A549 (cell line): ENCODE measurements around the gene ACSM6. TPM values are rescaled to one million over a fixed set of nuclear protein-coding genes. Genes with fewer than 3 reads are reported as not detected.

Experiments
- ATAC-seq, 2 experiments: fragments of 200-7000 bp in 1 of 2; fragments of >200 bp in 1 of 2; cut with Nextera tagmentation in 1 of 2; cut with Tn5 transposase in 1 of 2; 3 replicates each; pipeline versions ENCODE4 v1.8.0 to v1.9.1; 2018 to 2020; ENCODE audit warnings: mild to moderate bottlenecking in 1 of 2, moderate library complexity in 1 of 2
- CTCF ChIA-PET: fragments of 300-600 bp; sonication (Branson Sonifier 250); formaldehyde crosslinking; extraction: SDS; loops from one replicate; lab custom pipeline; 2021; ENCODE audit warnings: antibody characterized with exemption, inconsistent platforms; lab: Yijun Ruan, JAX
- POLR2A ChIA-PET: fragments of 350-600 bp; formaldehyde crosslinking; extraction: SDS; loops from one replicate; lab custom pipeline; 2021; ENCODE audit warnings: antibody characterized with exemption, inconsistent platforms; lab: Yijun Ruan, JAX
- DNase-seq, 2 experiments: peaks; one replicate each; pipeline versions ENCODE4 v3.0.0 to v3.0.0-alpha.2; 2011 to 2016; ENCODE audit warnings: low read depth in 1 of 2, low spot score in 1 of 2
- FAIRE-seq: peaks from 2 replicates; lab custom pipeline; 2011; peaks lifted over from hg19 to GRCh38; lab: Jason Lieb, UNC
- H3K27ac ChIP-seq, 2 experiments: fragments of >200 bp; sonication (Bioruptor Twin); formaldehyde crosslinking; 3 replicates each; pipeline ENCODE4 v1.5.1; 2016 to 2017
- H3K4me1 ChIP-seq: fragments of >200 bp; sonication (Bioruptor Twin); formaldehyde crosslinking; 3 replicates; pipeline ENCODE4 v1.6.1; 2016
- H3K4me2 ChIP-seq: fragments of >200 bp; sonication (Bioruptor Twin); formaldehyde crosslinking; 3 replicates; pipeline ENCODE4 v1.6.1; 2016
- H3K4me3 ChIP-seq: fragments of >200 bp; sonication (Bioruptor Twin); formaldehyde crosslinking; 3 replicates; pipeline ENCODE4 v1.5.1; 2016
- H3K9me3 ChIP-seq: fragments of >200 bp; sonication (Bioruptor Twin); formaldehyde crosslinking; 3 replicates; pipeline ENCODE4 v1.6.1; 2016
- ATOH8 ChIP-seq: fragments of 250-450 bp; sonication (Bioruptor Pico); IDR thresholded peaks from 2 replicates; pipeline ENCODE4 v1.5.0; 2020; ENCODE audit warnings: low read depth, mild to moderate bottlenecking, moderate library complexity
- BCL3 ChIP-seq: fragments of >200 bp; sonication (Bioruptor Twin); formaldehyde crosslinking; IDR thresholded peaks from 3 replicates; pipeline ENCODE4 v1.6.1; 2016
- BHLHE40 ChIP-seq: IDR thresholded peaks from 2 replicates; pipeline ENCODE4 v1.6.1; 2012; ENCODE audit warnings: low read depth, low read length, inconsistent platforms
- CBX2 ChIP-seq: fragments of 200-600 bp; sonication (generic); IDR thresholded peaks from 2 replicates; pipeline ENCODE4 v1.6.1; 2016; ENCODE audit warnings: low read depth, mild to moderate bottlenecking, borderline replicate concordance
- CBX8 ChIP-seq: fragments of 200-600 bp; sonication (generic); IDR thresholded peaks from 2 replicates; pipeline ENCODE4 v1.6.1; 2016
- CEBPB ChIP-seq, 2 experiments: fragments of >200 bp in 1 of 2; sonication (Bioruptor Twin) in 1 of 2; formaldehyde crosslinking in 1 of 2; IDR thresholded peaks; 2 replicates each; pipeline ENCODE4 v1.6.1; 2012 to 2016
- CHD2 ChIP-seq: fragments of 150-350 bp; IDR thresholded peaks from 2 replicates; pipeline ENCODE4 v1.6.1; 2014; ENCODE audit warnings: low read length; ENCODE audit not compliant: partially characterized antibody
- CHD4 ChIP-seq: fragments of 200-600 bp; sonication (generic); IDR thresholded peaks from 2 replicates; pipeline ENCODE4 v1.6.1; 2016; ENCODE audit warnings: antibody characterized with exemption, mild to moderate bottlenecking, borderline replicate concordance
- EHMT2 ChIP-seq: fragments of 200-600 bp; sonication (generic); IDR thresholded peaks from 2 replicates; pipeline ENCODE4 v1.6.1; 2016; ENCODE audit warnings: antibody characterized with exemption, low read depth, mild to moderate bottlenecking, moderate library complexity
- EP300 ChIP-seq, 2 experiments: fragments of >200 bp; sonication (Bioruptor Twin); formaldehyde crosslinking; IDR thresholded peaks; 2 replicates in 1 of 2; 3 replicates in 1 of 2; pipeline ENCODE4 v1.6.1; 2016 to 2017
- FOSL2 ChIP-seq, 2 experiments: fragments of 450-650 bp in 1 of 2; fragments of >200 bp in 1 of 2; sonication (Bioruptor Twin) in 1 of 2; formaldehyde crosslinking; IDR thresholded peaks; 2 replicates each; pipeline versions ENCODE4 v1.5.0 to v1.6.1; 2016 to 2020; ENCODE audit warnings: mild to moderate bottlenecking in 1 of 2, moderate library complexity in 1 of 2
- FOXS1 ChIP-seq: fragments of 250-450 bp; sonication (Bioruptor Pico); IDR thresholded peaks from 2 replicates; pipeline ENCODE4 v1.5.0; 2020; ENCODE audit warnings: mild to moderate bottlenecking, moderate library complexity
- GATA3 ChIP-seq: IDR thresholded peaks from 2 replicates; pipeline ENCODE4 v1.6.1; 2012; ENCODE audit warnings: borderline replicate concordance
- HDAC2 ChIP-seq: fragments of 200-600 bp; sonication (generic); IDR thresholded peaks from 2 replicates; pipeline ENCODE4 v1.6.1; 2016
- HES2 ChIP-seq: fragments of >200 bp; sonication (Bioruptor Twin); formaldehyde crosslinking; IDR thresholded peaks from 2 replicates; pipeline ENCODE4 v1.6.1; 2016
- HEYL ChIP-seq: fragments of 250-450 bp; sonication (Bioruptor Pico); IDR thresholded peaks from 2 replicates; pipeline ENCODE4 v1.8.0; 2021; ENCODE audit warnings: mild to moderate bottlenecking, moderate library complexity
- HOXB5 ChIP-seq: fragments of 250-450 bp; sonication (Bioruptor Pico); IDR thresholded peaks from 2 replicates; pipeline ENCODE4 v1.5.0; 2020; ENCODE audit warnings: mild to moderate bottlenecking, moderate library complexity
- JUN ChIP-seq, 2 experiments: fragments of >200 bp; sonication (Bioruptor Twin); formaldehyde crosslinking; IDR thresholded peaks; 2 replicates in 1 of 2; 3 replicates in 1 of 2; pipeline ENCODE4 v1.6.1; 2016 to 2017
- JUNB ChIP-seq: fragments of >200 bp; sonication (Bioruptor Twin); formaldehyde crosslinking; IDR thresholded peaks from 2 replicates; pipeline ENCODE4 v1.6.1; 2016
- KDM5A ChIP-seq: fragments of 200-600 bp; sonication (generic); IDR thresholded peaks from 2 replicates; pipeline ENCODE4 v1.6.1; 2016; ENCODE audit warnings: antibody characterized with exemption, mild to moderate bottlenecking
- MAX ChIP-seq: IDR thresholded peaks from 2 replicates; pipeline ENCODE4 v1.6.1; 2012
- MAZ ChIP-seq: fragments of 150-350 bp; IDR thresholded peaks from 2 replicates; pipeline ENCODE4 v1.6.1; 2014; ENCODE audit warnings: antibody characterized with exemption, low read depth, low read length, borderline replicate concordance
- MYC ChIP-seq: IDR thresholded peaks from 2 replicates; pipeline ENCODE4 v1.6.1; 2012; ENCODE audit warnings: mild to moderate bottlenecking, inconsistent platforms, low read length, improper control_type of control experiment, borderline replicate concordance
- NPAS2 ChIP-seq: fragments of 250-450 bp; sonication (Bioruptor Pico); IDR thresholded peaks from 2 replicates; pipeline ENCODE4 v1.8.0; 2022; ENCODE audit warnings: mild to moderate bottlenecking, moderate library complexity, borderline replicate concordance
- NR3C1 ChIP-seq: fragments of >200 bp; sonication (Bioruptor Twin); formaldehyde crosslinking; IDR thresholded peaks from 3 replicates; pipeline ENCODE4 v1.6.1; 2017
- POLR2A ChIP-seq: IDR thresholded peaks from 2 replicates; pipeline ENCODE4 v1.6.1; 2012; ENCODE audit warnings: mild to moderate bottlenecking, low read length
- RNF2 ChIP-seq: fragments of 200-600 bp; sonication (generic); IDR thresholded peaks from 2 replicates; pipeline ENCODE4 v1.6.1; 2016; ENCODE audit warnings: low read depth, mild to moderate bottlenecking, antibody characterized with exemption, moderate library complexity, borderline replicate concordance
- SMC3 ChIP-seq: fragments of >200 bp; sonication (Bioruptor Twin); formaldehyde crosslinking; IDR thresholded peaks from 3 replicates; pipeline ENCODE4 v1.6.1; 2018; ENCODE audit warnings: inconsistent platforms
- SREBF2 ChIP-seq: fragments of 450-650 bp; IDR thresholded peaks from 2 replicates; pipeline ENCODE4 v1.6.1; 2014; ENCODE audit warnings: mild to moderate bottlenecking, moderate library complexity
- TP53 ChIP-seq: fragments of 250-450 bp; sonication (Bioruptor Pico); IDR thresholded peaks from 2 replicates; pipeline ENCODE4 v1.5.0; 2021; ENCODE audit warnings: mild to moderate bottlenecking, moderate library complexity
- USF2 ChIP-seq: fragments of 450-650 bp; IDR thresholded peaks from 2 replicates; pipeline ENCODE4 v1.6.1; 2014; ENCODE audit warnings: antibody characterized with exemption
- ZC3H11A ChIP-seq: fragments of 450-650 bp; IDR thresholded peaks from 2 replicates; pipeline ENCODE4 v1.6.1; 2014; ENCODE audit warnings: antibody characterized with exemption, mild to moderate bottlenecking
- ZFP36 ChIP-seq: fragments of 450-650 bp; IDR thresholded peaks from 2 replicates; pipeline ENCODE4 v1.6.1; 2014; ENCODE audit warnings: borderline replicate concordance; ENCODE audit not compliant: partially characterized antibody
- ZNF302 ChIP-seq: fragments of 250-450 bp; sonication (Bioruptor Pico); IDR thresholded peaks from 2 replicates; pipeline ENCODE4 v1.9.0; 2021; ENCODE audit warnings: inconsistent platforms, mild to moderate bottlenecking, moderate library complexity
- ZSCAN20 ChIP-seq: fragments of 250-450 bp; sonication (Bioruptor Pico); IDR thresholded peaks from 2 replicates; pipeline ENCODE4 v1.8.0; 2022; ENCODE audit warnings: mild to moderate bottlenecking, moderate library complexity
- WGBS: methylation state at CpG from one replicate; pipeline ENCODE4 v1.1.6; 2017; ENCODE audit errors: missing lambda C conversion rate; 5-methylcytosine and 5-hydroxymethylcytosine counted together
- polyA plus RNA-seq, 4 experiments: library from polyadenylated mRNA; depleted of rRNA in 3 of 4; stranded (reverse); fragments of >200 nt; fragmentation: RNase III in 1 of 4; extraction: RNeasy Plus Mini Kit Qiagen cat#74134 plus additional on column Dnase treatment in 1 of 4; gene quantifications; 2 replicates in 3 of 4; 3 replicates in 1 of 4; pipeline ENCODE4 v1.2.3, GENCODE V29; 2011 to 2017

Gene ACSM6
- polyA plus RNA-seq, 2 of the 4 experiments (the other 2 are of a cell fraction), result not detected

- ATAC-seq (no peak), DNase-seq (no peak), FAIRE-seq (peak; percentile 84)
- POLR2A ChIA-PET, result no interaction called here
- TF ChIP-seq JUN (IDR thresholded peaks at IDR 0.05) (no peak), POLR2A (no peak), CHD4 (no peak), CBX2 (no peak), BHLHE40 (no peak), HOXB5 (CRISPR knock-in tag) (no peak), TP53 (CRISPR knock-in tag) (no peak), ZFP36 (no peak), CBX8 (no peak), BCL3 (no peak), MAX (no peak), RNF2 (no peak)
- CTCF ChIA-PET, result interaction anchor here (1.4 to 7.5 kb wide), 2 partner anchors 22 to 142 kb away, joined by 3 to 41 read pairs; no protein-coding TSS in a partner anchor
- H3K4me1 ChIP-seq, result peaks cover 26% of the 10 kb centered on the region
- H3K27ac ChIP-seq, result peak overlapping the region; percentile 16 to 61; a peak in 3 of 6 replicates
- H3K4me2 ChIP-seq, result peak overlapping the region; percentile 35; the same call in 2 of the 3 replicates
- H3K9me3 ChIP-seq, result no peaks in the 10 kb centered on the region
- 51% methylated on average over 3 of the region's 3 CpGs for WGBS
- H3K4me3 ChIP-seq, result no peak overlapping the region
Measured at GRCh38 chr10:95220539-95220938, 26.5 kb downstream of the ACSM6 start.

GRCh38 chr10:95221124-95221523, 27.1 kb downstream of the ACSM6 start:
- FAIRE-seq, result no peak
- Histone ChIP-seq H3K27ac (peak overlapping the region; percentile 5 to 74; a peak in 3 of 6 replicates), H3K4me2 (peak overlapping the region; percentile 35), H3K4me3 (no peak overlapping the region), H3K9me3 (no peaks in the 10 kb centered on the region), H3K4me1 (peaks cover 24% of the 10 kb centered on the region)
- DNase-seq, result peak in 1 of 2 experiments; percentile 65
- 21% methylated on average over 5 of the region's 5 CpGs for WGBS
- ChIA-PET POLR2A (no interaction called here), CTCF (no interaction called here)
- peak in 1 of 2 experiments; percentile 79; a peak in 3 of 6 replicates for ATAC-seq
- TF ChIP-seq ATOH8 (CRISPR knock-in tag), result peak; percentile 75
- 0 out of 2 replicates have a peak, but pooled peaks have one; percentile 40 for TF ChIP-seq ZNF302 (CRISPR knock-in tag)
- no peak for TF ChIP-seq NR3C1
- no peak for TF ChIP-seq USF2
- TF ChIP-seq JUNB, result peak; percentile 56; the same call in 1 of the 2 replicates
- no peak for TF ChIP-seq SREBF2
- TF ChIP-seq MAX, result peak; percentile 59; the same call in 1 of the 2 replicates
- no peak for TF ChIP-seq HEYL (CRISPR knock-in tag)
- TF ChIP-seq ZSCAN20 (CRISPR knock-in tag), result no peak
- no peak for TF ChIP-seq MAZ
- no peak for TF ChIP-seq TP53 (CRISPR knock-in tag)
- no peak for TF ChIP-seq HES2
- no peak for TF ChIP-seq CBX8
- no peak for TF ChIP-seq EHMT2
- TF ChIP-seq CBX2, result no peak
- TF ChIP-seq CEBPB (IDR thresholded peaks at IDR 0.05), result peak in 1 of 2 experiments; percentile 32; a peak in 1 of 4 replicates
- TF ChIP-seq KDM5A, result no peak
- TF ChIP-seq EP300 (IDR thresholded peaks at IDR 0.05), result no peak; a peak in 1 of 5 replicates
- TF ChIP-seq ZC3H11A, result no peak
- no peak for TF ChIP-seq FOSL2 (IDR thresholded peaks at IDR 0.05)
- TF ChIP-seq FOSL2 (CRISPR knock-in tag; IDR thresholded peaks at IDR 0.05), result peak; percentile 80
- no peak for TF ChIP-seq CHD2
- peak; percentile 64; the same call in 1 of the 2 replicates for TF ChIP-seq FOXS1 (CRISPR knock-in tag)
- no peak for TF ChIP-seq BCL3
- TF ChIP-seq HDAC2, result no peak
- TF ChIP-seq MYC, result no peak
- no peak for TF ChIP-seq SMC3
- TF ChIP-seq NPAS2, result no peak
- TF ChIP-seq GATA3, result peak; percentile 77; the same call in 1 of the 2 replicates
- TF ChIP-seq BHLHE40, result no peak
- TF ChIP-seq HOXB5 (CRISPR knock-in tag), result 0 out of 2 replicates have a peak, but pooled peaks have one; percentile 56
